ENCODE data around the gene ABHD6. TPM values are rescaled to one million over a fixed set of nuclear protein-coding genes. Genes with fewer than 3 reads are reported as not detected.

The ABHD6 gene
- total RNA-seq, 1 experiment from 2014 or later, result 5.7 TPM

DNA sequence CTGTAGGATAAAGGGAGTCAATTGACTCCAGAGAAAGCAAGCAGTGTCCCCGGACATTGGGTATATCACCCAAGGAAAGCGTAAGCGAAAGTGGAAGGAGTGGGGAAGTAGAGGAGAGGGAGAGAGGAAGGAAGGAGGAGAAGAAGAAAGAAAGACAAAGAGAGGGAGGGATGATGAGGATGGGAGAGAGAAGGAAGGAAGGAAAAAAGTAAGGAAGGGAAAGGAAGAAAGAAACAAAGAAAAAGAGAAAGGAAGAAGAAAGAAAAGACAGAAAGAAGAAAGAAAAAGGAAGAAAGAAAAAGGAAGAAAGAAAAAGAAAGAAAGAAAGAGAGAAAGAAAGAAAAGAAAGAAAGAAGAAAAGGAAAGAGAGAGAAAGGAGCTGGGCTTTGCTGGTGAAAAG, 27.7 kb upstream of the ABHD6 start:
- Mint-ChIP-seq H3K36me3 (ENCODE audit: insufficient read depth, unreplicated experiment) (no peaks in the 10 kb centered on the region), H3K4me3 (ENCODE audit: low read depth, unreplicated experiment) (no peak overlapping the region), H3K9me3 (ENCODE audit: low read depth, unreplicated experiment) (no peaks in the 10 kb centered on the region), H3K27me3 (ENCODE audit: unreplicated experiment) (peaks cover 29% of the 10 kb centered on the region), H3K4me1 (ENCODE audit: low read depth, unreplicated experiment) (peaks cover 2% of the 10 kb centered on the region), H3K27ac (ENCODE audit: unreplicated experiment) (no peak overlapping the region)
- intact Hi-C loops (cut with micrococcal nuclease; ENCODE audit: unreplicated experiment), result no loop called here
- CTCF ChIA-PET, result no interaction called here
- TF ChIP-seq, protein P1, sequence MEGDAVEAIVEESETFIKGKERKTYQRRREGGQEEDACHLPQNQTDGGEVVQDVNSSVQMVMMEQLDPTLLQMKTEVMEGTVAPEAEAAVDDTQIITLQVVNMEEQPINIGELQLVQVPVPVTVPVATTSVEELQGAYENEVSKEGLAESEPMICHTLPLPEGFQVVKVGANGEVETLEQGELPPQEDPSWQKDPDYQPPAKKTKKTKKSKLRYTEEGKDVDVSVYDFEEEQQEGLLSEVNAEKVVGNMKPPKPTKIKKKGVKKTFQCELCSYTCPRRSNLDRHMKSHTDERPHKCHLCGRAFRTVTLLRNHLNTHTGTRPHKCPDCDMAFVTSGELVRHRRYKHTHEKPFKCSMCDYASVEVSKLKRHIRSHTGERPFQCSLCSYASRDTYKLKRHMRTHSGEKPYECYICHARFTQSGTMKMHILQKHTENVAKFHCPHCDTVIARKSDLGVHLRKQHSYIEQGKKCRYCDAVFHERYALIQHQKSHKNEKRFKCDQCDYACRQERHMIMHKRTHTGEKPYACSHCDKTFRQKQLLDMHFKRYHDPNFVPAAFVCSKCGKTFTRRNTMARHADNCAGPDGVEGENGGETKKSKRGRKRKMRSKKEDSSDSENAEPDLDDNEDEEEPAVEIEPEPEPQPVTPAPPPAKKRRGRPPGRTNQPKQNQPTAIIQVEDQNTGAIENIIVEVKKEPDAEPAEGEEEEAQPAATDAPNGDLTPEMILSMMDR (IDR thresholded peaks at IDR 0.05; ENCODE audit: unreplicated experiment), result no peak
- DNase-seq, result no peak
- BruUV-seq (replicated peaks), result no TSS peak

DNA sequence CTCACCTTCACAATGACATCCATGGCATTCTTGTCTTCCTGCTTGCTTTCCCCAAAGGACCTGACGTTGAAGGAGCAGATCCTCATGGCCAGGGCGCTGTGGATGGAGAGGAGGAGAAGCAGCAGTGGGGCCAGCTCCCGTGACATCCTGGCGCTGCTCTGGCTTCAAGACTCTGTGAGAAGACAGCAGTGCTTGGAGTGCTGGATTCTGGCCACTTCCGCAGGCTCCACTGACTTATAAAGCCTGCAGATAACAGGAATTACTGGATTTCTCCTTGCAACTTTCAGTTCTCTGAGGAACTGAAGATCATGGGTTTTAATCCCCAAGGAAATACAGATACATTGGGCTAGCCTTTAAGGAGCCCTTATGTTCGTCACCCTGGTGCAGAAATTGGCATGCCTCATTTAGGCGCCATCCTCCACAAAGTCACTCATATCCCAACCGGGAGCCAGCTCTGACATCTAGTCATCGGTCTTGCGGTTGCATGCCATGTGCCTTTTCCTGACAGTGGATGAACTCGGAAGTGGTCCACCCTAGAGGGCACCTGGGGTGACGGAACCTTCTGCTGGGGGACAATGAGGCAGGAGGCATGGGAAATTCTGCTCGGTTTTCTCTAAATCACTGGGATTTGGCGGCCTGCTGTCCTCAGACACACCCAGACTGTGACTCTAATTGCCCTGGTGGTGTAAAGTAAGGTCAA, 26.7 kb upstream of the ABHD6 start, which contains the start of gene DNASE1L3:
Gene DNASE1L3 (minus strand): TSS at position 212 of the 700 bp plus-strand sequence. CDS start 66 bp downstream, at position 146.
- Mint-ChIP-seq H3K4me3 (ENCODE audit: low read depth, unreplicated experiment) (no peak within 1 kb of the TSS), H3K27ac (ENCODE audit: unreplicated experiment) (no peak within 1 kb of the TSS), H3K4me1 (ENCODE audit: low read depth, unreplicated experiment) (peaks cover 7% of the 10 kb centered on the region), H3K36me3 (ENCODE audit: insufficient read depth, unreplicated experiment) (no peaks in the 10 kb centered on the region), H3K9me3 (ENCODE audit: low read depth, unreplicated experiment) (no peaks in the 10 kb centered on the region), H3K27me3 (ENCODE audit: unreplicated experiment) (peaks cover 37% of the 10 kb centered on the region)
- intact Hi-C loops (cut with micrococcal nuclease; ENCODE audit: unreplicated experiment), result no loop called here
- no TSS peak for BruUV-seq (replicated peaks)
- DNase-seq, result no peak
- TF ChIP-seq, protein P1 (IDR thresholded peaks at IDR 0.05; ENCODE audit: unreplicated experiment), result no peak
- CTCF ChIA-PET, result interaction anchor here (0.5 kb wide), 1 partner anchor 589 kb away, joined by 3 read pairs; no protein-coding TSS in a partner anchor

DNA sequence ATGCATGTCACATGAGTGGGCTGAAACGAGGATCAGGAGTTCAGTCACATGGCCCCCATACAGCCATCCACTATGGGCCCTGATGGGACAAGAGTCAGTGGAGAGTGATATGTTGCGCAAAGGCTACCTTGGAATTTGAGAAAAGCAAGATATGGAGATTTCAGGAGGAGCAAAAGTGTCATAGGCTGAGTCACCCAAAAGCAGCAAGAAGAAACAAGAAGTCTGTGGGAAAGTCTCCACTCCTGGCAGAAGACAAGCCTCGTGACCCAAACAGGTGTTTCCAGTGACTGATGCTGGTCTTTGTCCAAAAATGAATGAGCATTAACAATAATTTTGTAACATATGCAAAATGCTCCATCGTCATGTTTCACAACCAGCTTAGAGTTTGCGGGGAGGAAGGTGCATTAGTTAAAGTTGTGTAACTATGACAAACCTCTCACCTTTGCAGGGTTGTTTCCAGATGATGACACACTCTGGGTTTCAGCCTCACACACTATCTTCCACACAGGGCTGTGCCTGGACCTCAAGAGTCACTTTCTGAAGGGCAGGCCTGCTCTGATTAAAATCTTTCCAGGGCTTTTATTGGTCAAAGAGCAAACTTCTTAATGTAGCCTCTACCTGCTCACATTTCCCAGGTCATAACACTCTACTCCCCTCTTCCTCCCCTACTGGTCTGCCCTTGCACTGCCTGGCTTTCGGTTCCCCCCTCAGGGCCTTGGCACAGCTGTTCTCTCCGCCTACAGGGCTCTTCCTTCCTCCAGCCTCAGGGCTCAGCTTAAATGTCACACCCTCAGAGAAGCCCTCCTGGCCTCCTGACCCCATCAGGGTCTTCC, 22.9 kb upstream of the ABHD6 start:
- H3K36me3 Mint-ChIP-seq (ENCODE audit: insufficient read depth, unreplicated experiment), result no peaks in the 10 kb centered on the region
- TF ChIP-seq, protein P1 (IDR thresholded peaks at IDR 0.05; ENCODE audit: unreplicated experiment), result no peak
- CTCF ChIA-PET, result interaction anchor here (0.9 kb wide), 1 partner anchor 27 kb away, joined by 3 read pairs; no protein-coding TSS in a partner anchor
- no TSS peak for BruUV-seq (replicated peaks)
- H3K9me3 Mint-ChIP-seq (ENCODE audit: low read depth, unreplicated experiment), result no peaks in the 10 kb centered on the region
- H3K4me1 Mint-ChIP-seq (ENCODE audit: low read depth, unreplicated experiment), result peaks cover 15% of the 10 kb centered on the region
- DNase-seq, result no peak
- intact Hi-C loops (cut with micrococcal nuclease; ENCODE audit: unreplicated experiment), result no loop called here
- no peak overlapping the region for H3K4me3 Mint-ChIP-seq (ENCODE audit: low read depth, unreplicated experiment)
- H3K27ac Mint-ChIP-seq (ENCODE audit: unreplicated experiment), result no peak overlapping the region
- peaks cover 29% of the 10 kb centered on the region for H3K27me3 Mint-ChIP-seq (ENCODE audit: unreplicated experiment)

DNA sequence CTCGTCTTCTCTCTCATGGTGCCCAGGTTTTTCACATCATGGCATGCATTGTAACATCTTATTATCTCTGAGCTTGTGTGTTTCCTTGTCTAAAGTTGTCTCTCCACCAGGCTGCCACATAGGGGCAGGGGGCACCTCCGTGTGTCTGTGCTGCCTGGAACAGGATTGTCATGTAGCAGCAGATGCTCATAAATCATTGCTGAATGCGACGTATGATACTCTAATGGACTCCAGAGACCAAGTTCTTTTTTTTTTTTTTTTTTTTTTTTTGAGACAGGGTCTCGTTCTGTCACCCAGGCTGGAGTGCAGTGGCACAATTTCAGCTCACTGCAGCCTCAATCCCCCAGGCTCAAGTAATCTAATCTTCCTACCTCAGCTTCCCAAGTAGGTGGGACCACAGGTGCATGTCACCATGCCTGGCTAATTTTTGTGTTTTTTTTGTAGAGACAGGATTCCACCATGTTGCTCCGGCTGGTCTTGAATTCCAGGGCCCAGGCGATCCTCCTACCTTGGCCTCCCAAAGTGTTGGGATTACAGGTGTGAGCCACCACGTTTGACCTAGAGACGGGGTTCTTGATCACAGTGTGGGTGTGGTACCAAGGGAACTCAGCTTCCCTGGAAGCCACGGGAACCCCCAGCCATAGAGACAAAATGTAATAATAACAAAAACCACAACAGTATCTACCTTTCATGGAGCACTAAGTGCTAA, 22.1 kb upstream of the ABHD6 start:
- Mint-ChIP-seq H3K9me3 (ENCODE audit: low read depth, unreplicated experiment) (no peaks in the 10 kb centered on the region), H3K27me3 (ENCODE audit: unreplicated experiment) (peaks cover 22% of the 10 kb centered on the region), H3K4me3 (ENCODE audit: low read depth, unreplicated experiment) (no peak overlapping the region), H3K4me1 (ENCODE audit: low read depth, unreplicated experiment) (peaks cover 15% of the 10 kb centered on the region), H3K36me3 (ENCODE audit: insufficient read depth, unreplicated experiment) (no peaks in the 10 kb centered on the region), H3K27ac (ENCODE audit: unreplicated experiment) (no peak overlapping the region)
- TF ChIP-seq, protein P1 (IDR thresholded peaks at IDR 0.05; ENCODE audit: unreplicated experiment), result no peak
- CTCF ChIA-PET, result no interaction called here
- intact Hi-C loops (cut with micrococcal nuclease; ENCODE audit: unreplicated experiment), result no loop called here
- DNase-seq, result no peak
- no TSS peak for BruUV-seq (replicated peaks)

Data from Calu3 (cell line).